H1 (cell line): ENCODE data around the gene ARHGAP23. TPM values are rescaled to one million over a fixed set of nuclear protein-coding genes. Genes with fewer than 3 reads are reported as not detected.

Experiments
- CHD2 ChIP-seq: IDR thresholded peaks from 2 replicates; pipeline ENCODE4 v1.6.1; 2012; ENCODE audit warnings: low read length, improper control_type of control experiment
- CREB1 ChIP-seq: IDR thresholded peaks from 2 replicates; pipeline ENCODE4 v1.6.1; 2012; ENCODE audit warnings: inconsistent platforms
- CTBP2 ChIP-seq: IDR thresholded peaks from 2 replicates; pipeline ENCODE4 v1.7.0; 2011; ENCODE audit warnings: borderline replicate concordance, mild to moderate bottlenecking, moderate library complexity, mixed read lengths, low read length; ENCODE audit not compliant: insufficient read depth, insufficient read length
- EGR1 ChIP-seq: IDR thresholded peaks from 2 replicates; pipeline ENCODE4 v1.6.1; 2011; ENCODE audit warnings: low read depth, low read length, borderline replicate concordance
- KDM4A ChIP-seq: IDR thresholded peaks from one replicate; pipeline ENCODE4 v1.7.1; 2012; ENCODE audit warnings: low read depth, mild to moderate bottlenecking, moderate library complexity, low read length, inconsistent platforms; ENCODE audit not compliant: severe bottlenecking
- MAX ChIP-seq: IDR thresholded peaks from 2 replicates; pipeline ENCODE4 v1.6.1; 2012; ENCODE audit warnings: inconsistent platforms
- NANOG ChIP-seq: IDR thresholded peaks from 2 replicates; pipeline ENCODE4 v1.6.1; 2011; ENCODE audit warnings: low read length, low read depth, mild to moderate bottlenecking, inconsistent platforms; ENCODE audit not compliant: insufficient read depth, poor library complexity, severe bottlenecking
- POLR2A ChIP-seq, 2 experiments: IDR thresholded peaks; 1 replicate in 1 of 2; 2 replicates in 1 of 2; pipeline ENCODE4 v1.6.1; 2011; ENCODE audit warnings: low read depth in 2 of 2, low read length in 2 of 2, mild to moderate bottlenecking in 2 of 2; ENCODE audit errors: control extremely low read depth in 1 of 2
- POLR2AphosphoS5 ChIP-seq: IDR thresholded peaks from 2 replicates; pipeline ENCODE4 v1.6.1; 2011; ENCODE audit warnings: low read depth, low read length
- SAP30 ChIP-seq: fragments of 300-600 bp; sonication (generic); IDR thresholded peaks from 2 replicates; pipeline ENCODE4 v1.7.1; 2012; ENCODE audit warnings: low read length, moderate library complexity, mild to moderate bottlenecking, inconsistent platforms; ENCODE audit not compliant: insufficient read depth, insufficient replicate concordance
- TCF12 ChIP-seq: IDR thresholded peaks from 2 replicates; pipeline ENCODE4 v1.6.1; 2011; ENCODE audit warnings: low read depth, mild to moderate bottlenecking, low read length
- polyA plus RNA-seq, 7 experiments: library from polyadenylated mRNA; depleted of rRNA in 3 of 7; stranded (reverse) in 5 of 7; unstranded in 2 of 7; fragments of >200 nt in 5 of 7; fragments of 200-250 nt in 2 of 7; gene quantifications; 1 replicate in 5 of 7; 2 replicates in 1 of 7; 4 replicates in 1 of 7; pipeline versions ENCODE4 v1.2.1 to v1.2.3, GENCODE V29; 2011 to 2013; ENCODE audit warnings: missing spikeins in 2 of 7, mixed read lengths in 2 of 7
- total RNA-seq: library from RNA; stranded (reverse); fragmentation: NEBNext Ultra II Directional; extraction: Animal tissue kit (Norgen Biotek cat#: 25700); gene quantifications from 2 replicates; pipeline ENCODE4 v1.2.1, GENCODE V29; 2021

Gene ARHGAP23
- total and polyA plus RNA-seq, 2 of the 8 experiments (the other 6 are each of a cell fraction or from before 2014, with no cell fraction given), result 16.3 to 107 TPM

- TF ChIP-seq MAX, result peak; percentile 88
- TF ChIP-seq NANOG, result no peak
- peak; percentile 66; the same call in 1 of the 2 replicates for TF ChIP-seq TCF12
- TF ChIP-seq SAP30, result no peak
- TF ChIP-seq CHD2, result no peak
- peak; percentile 20 for TF ChIP-seq KDM4A
- peak in 1 of 2 experiments; percentile 84; a peak in 1 of 3 replicates for TF ChIP-seq POLR2A (IDR thresholded peaks at IDR 0.05; ENCODE audit: control extremely low read depth in 1 of 2, low read depth in 2 of 2, low read length in 2 of 2)
- no peak for TF ChIP-seq CTBP2
- TF ChIP-seq CREB1, result no peak; the same call in 1 of the 2 replicates
- TF ChIP-seq EGR1, result peak; percentile 98
- TF ChIP-seq POLR2AphosphoS5, result peak; percentile 85
Observed at GRCh38 chr17:38451840-38452529, 23.7 kb downstream of the ARHGAP23 start (continued).
